Hematopoietic multipotent progenitor cell treated with erythropoietin and hydrocortisone succinate and interleukin-3 and kit ligand, for 8 days (in vitro differentiated cells): ENCODE data around the gene DNAJC17.

Experiments used
- DNase-seq: peaks from one replicate; pipeline ENCODE4 v3.0.0-alpha.2; 2015

The DNAJC17 gene

DNA sequence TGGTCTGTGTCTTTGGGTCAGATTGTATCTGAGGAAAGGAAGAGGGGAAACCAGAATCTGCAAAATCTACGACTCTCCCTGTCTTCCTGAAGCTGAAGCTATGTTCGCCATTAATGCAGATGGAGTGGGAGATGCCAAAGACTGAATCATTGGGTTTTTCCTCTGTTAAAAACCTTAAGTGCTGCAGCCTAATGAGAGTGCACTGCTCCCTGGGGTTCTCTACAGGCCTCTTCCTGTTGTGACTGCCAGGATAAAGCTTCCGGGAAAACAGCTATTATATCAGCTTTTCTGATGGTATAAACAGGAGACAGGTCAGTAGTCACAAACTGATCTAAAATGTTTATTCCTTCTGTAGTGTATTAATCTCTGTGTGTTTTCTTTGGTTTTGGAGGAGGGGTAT, 76.2 kb downstream of the DNAJC17 start:
- no peak for DNase-seq

DNA sequence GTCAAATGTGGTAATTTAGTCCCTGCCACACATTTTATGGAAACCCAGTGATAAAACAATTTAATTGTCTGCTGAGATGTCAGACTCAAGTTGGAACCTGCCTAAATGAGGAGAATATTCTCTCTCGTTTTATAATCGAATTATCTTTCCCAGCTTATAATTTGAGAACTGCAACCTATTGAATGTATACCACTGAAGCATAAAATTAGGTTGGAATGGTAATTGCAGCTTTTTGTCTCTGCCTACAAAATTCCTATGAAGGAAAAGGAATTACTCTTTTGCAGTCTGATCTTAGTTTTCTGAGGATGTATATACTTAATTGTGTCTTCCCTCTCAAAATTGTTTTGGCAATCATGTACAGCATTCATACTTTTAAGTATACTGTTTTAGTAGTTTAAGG, 83.4 kb downstream of the DNAJC17 start:
- DNase-seq, result no peak

DNA sequence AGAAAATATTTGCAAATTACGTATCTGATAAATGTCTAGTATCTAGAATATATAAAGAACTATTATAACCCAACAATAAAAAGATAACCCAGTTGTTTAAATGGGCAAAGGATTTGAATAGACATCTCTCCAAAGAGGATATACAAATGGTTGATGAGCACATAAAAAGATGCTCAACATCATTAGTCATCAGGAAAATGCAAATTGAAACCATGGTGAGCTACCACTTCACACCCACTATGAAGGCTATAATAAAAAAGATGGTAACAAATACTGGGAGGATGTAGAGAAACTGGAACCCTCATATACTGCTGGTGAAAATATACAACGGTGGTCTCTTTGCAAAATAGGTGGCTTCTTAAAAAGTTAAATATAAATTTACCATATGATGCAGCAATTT, 84.3 kb downstream of the DNAJC17 start:
- DNase-seq, result no peak

DNA sequence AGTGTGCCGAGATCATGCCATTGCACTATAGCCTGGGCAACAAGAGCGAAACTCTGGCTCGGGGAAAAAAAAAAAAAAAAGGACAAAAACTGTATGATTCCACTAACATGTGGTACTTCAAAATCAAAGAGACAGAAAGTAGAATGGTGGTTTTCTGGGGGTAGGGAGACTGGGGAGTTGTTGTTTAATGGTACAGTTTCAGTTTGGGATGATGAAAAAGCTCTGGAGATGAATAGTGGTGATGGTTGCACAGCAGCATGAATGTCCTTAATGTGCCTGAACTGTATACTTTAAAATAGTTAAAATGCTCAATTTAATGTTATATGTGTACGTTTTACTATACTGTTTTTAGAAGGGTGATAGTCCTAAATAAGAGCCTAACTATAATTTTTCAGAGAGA, 84.9 kb downstream of the DNAJC17 start:
- DNase-seq, result no peak

DNA sequence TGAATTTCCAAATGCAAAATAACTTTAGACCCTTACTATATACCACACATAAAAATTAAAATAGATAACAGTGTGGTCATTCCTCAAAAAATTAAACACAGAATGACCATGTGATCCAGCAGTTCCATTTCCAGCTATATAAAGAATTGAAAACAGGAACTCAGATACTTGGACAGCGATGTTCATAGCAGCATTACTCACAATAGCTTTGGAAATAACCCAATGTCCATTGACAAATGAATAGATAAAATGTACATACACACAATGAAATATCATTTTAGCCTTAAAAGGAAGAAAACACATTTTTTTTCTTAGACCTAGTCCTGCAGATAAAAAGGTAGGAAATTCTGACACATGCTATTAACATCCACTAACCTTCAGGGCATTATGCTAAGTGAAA, 85.6 kb downstream of the DNAJC17 start:
- DNase-seq, result no peak

DNA sequence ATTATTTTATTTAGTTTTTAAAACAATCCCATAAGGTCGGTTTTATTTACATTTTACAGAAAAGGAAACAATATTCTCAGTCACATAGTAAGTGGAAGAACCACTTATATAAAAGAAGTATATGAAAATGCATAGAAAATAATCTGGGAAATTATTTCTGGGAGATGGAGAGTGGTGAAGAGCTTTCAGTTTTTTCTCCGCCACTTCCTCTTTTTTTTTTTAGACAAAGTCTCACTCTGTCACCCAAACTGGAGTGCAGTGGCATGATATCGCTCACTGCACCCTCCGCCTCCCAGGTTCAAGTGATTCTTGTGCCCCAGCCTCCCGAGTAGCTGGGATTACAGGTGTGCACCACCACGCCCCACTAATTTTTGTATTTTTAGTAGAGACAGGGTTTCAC, 91.1 kb downstream of the DNAJC17 start:
- no peak for DNase-seq
